ENCODE results near the gene MED27. TPM values are rescaled to one million over a fixed set of nuclear protein-coding genes. Genes with fewer than 3 reads are reported as not detected.
"Not testable (repeated sequence)": the region's sequence is repeated elsewhere in the genome, so short reads cannot be mapped to it uniquely, and the experiment has no call there.

Gene MED27
- total RNA-seq, 1 donor from 2014 or later: 31.3 TPM

DNA sequence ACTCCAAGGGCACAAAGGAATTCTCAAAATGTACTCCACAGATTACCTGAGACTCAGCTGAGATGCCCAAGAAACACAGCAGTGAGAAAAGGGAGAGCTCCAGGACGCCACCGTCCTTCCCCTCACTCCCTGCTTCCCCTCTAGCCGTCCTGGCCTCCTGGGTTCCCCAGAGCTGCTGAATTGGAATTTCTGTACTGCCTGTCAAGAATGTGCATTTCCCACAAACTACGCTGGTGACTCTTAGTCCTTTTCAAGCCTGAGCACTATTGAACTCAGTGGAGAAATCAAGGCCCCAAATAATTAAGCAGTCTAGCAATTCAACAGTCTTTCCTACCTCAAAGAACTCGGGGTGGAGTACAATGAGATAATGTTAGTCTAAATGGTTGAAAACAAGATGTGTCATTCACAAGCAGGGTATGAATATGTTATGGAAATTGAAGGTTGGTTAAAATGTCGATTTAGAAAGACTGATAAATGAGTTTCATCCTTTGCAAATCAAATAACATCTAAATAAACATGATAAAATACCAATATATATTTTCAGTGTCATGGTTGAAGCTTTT lies 153.2 kb downstream of the MED27 start:
- H3K27ac Mint-ChIP-seq (ENCODE audit: unreplicated experiment): no peak overlapping the region
- H3K4me3 Mint-ChIP-seq: no peak overlapping the region
- H3K27me3 Mint-ChIP-seq (ENCODE audit: low read depth): no peaks in the 10 kb centered on the region
- peaks cover 18% of the 10 kb centered on the region for H3K4me1 Mint-ChIP-seq
- H3K36me3 Mint-ChIP-seq (ENCODE audit: low read depth): no peaks in the 10 kb centered on the region
- DNase-seq (ENCODE audit: low read depth, low spot score): no peak
- no peaks in the 10 kb centered on the region for H3K9me3 Mint-ChIP-seq
- TF ChIP-seq, protein P1, sequence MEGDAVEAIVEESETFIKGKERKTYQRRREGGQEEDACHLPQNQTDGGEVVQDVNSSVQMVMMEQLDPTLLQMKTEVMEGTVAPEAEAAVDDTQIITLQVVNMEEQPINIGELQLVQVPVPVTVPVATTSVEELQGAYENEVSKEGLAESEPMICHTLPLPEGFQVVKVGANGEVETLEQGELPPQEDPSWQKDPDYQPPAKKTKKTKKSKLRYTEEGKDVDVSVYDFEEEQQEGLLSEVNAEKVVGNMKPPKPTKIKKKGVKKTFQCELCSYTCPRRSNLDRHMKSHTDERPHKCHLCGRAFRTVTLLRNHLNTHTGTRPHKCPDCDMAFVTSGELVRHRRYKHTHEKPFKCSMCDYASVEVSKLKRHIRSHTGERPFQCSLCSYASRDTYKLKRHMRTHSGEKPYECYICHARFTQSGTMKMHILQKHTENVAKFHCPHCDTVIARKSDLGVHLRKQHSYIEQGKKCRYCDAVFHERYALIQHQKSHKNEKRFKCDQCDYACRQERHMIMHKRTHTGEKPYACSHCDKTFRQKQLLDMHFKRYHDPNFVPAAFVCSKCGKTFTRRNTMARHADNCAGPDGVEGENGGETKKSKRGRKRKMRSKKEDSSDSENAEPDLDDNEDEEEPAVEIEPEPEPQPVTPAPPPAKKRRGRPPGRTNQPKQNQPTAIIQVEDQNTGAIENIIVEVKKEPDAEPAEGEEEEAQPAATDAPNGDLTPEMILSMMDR (conservative IDR thresholded peaks at IDR 0.05): no peak

DNA sequence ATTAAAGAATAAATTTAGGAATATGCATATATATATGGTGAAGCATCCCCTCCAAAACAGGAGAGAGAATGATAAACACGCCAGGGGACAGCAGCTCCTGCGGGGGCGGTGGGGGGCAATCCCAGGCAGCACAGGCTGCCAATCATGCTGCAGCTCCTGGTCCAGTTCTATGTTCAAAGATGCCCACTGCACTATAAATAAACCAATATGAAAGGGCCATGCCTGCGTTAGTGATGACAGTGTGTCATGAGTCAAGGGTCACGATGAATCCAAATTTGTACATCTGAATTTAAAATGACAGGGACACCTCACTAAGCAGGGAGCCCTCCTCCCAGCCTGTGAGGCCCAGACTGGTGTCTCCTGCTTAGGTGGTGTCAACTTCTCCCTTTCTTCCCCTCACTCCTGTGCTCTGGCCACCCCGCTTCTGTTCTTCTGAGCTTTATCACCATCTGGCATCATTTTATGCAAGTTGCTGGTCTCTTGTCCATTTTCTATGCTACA lies 153.9 kb downstream of the MED27 start:
- TF ChIP-seq, protein P1 (conservative IDR thresholded peaks at IDR 0.05): no peak
- H3K27ac Mint-ChIP-seq (ENCODE audit: unreplicated experiment): no peak overlapping the region
- H3K36me3 Mint-ChIP-seq (ENCODE audit: low read depth): no peaks in the 10 kb centered on the region
- H3K9me3 Mint-ChIP-seq: no peaks in the 10 kb centered on the region
- no peaks in the 10 kb centered on the region for H3K27me3 Mint-ChIP-seq (ENCODE audit: low read depth)
- H3K4me3 Mint-ChIP-seq: no peak overlapping the region
- DNase-seq (ENCODE audit: low read depth, low spot score): no peak
- H3K4me1 Mint-ChIP-seq: peaks cover 18% of the 10 kb centered on the region

DNA sequence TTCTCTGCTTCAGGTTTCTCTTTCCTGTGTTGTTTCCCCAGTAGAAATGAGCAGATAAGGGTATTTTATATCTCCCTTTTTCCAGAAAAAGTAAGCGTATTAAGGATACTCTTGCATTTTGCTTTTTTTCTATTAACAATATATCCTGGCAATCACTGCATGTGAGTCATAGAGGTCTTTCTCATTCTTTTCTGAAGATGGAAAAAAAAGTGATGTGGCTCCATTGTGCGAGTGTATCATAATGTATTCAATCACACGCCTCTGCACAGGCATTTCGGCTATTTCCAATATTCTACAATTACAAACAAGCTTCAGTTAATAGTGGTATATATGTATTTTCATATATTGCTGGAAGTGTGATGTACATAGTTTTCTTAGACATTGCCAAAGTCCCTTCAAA lies 155.9 kb downstream of the MED27 start:
- TF ChIP-seq, protein P1 (conservative IDR thresholded peaks at IDR 0.05): no peak
- Mint-ChIP-seq H3K27me3 (ENCODE audit: low read depth) (no peaks in the 10 kb centered on the region), H3K9me3 (no peaks in the 10 kb centered on the region), H3K4me1 (peaks cover 18% of the 10 kb centered on the region), H3K36me3 (ENCODE audit: low read depth) (peaks cover 3% of the 10 kb centered on the region), H3K4me3 (no peak overlapping the region), H3K27ac (ENCODE audit: unreplicated experiment) (no peak overlapping the region)
- no peak for DNase-seq (ENCODE audit: low read depth, low spot score)

DNA sequence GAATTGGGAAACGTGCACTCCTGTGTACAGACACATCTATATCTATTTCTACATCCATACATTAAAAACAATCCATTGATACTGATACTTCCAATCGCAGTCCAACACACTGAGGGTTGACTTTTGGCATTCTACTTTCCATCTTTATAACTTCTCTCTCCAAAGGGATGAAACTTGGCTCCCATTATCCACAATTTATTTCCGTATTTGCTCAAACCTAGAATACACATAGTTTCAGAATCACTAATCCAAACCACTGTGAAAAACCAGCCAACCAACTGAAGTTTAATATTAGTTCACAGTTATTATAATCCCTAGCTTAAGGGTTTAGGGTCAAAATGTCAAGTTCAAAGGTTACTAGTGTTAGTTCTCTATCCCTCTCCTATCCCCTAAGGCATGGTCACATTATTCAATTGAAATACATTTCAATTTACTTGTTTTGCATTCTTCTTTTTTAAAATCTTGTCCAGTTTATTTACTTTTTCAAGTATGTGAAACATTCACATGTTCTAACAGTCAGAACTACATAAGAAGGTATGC lies 156.5 kb downstream of the MED27 start:
- H3K4me3 Mint-ChIP-seq: no peak overlapping the region
- H3K27me3 Mint-ChIP-seq (ENCODE audit: low read depth): no peaks in the 10 kb centered on the region
- H3K4me1 Mint-ChIP-seq: peaks cover 18% of the 10 kb centered on the region
- H3K9me3 Mint-ChIP-seq: no peaks in the 10 kb centered on the region
- DNase-seq (ENCODE audit: low read depth, low spot score): no peak
- H3K27ac Mint-ChIP-seq (ENCODE audit: unreplicated experiment): no peak overlapping the region
- H3K36me3 Mint-ChIP-seq (ENCODE audit: low read depth): peaks cover 3% of the 10 kb centered on the region
- TF ChIP-seq, protein P1 (conservative IDR thresholded peaks at IDR 0.05): no peak

DNA sequence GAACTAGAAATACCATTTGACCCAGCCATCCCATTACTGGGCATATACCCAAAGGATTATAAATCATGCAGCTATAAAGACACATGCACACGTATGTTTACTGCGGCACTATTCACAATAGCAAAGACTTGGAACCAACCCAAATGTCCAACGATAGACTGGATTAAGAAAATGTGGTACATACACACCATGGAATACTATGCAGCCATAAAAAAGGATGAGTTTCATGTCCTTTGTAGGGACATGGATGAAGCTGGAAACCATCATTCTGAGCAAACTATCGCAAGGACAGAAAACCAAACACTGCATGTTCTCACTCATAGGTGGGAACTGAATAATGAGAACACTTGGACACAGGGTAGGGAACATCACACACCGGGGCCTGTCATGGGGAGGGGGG lies 158.0 kb downstream of the MED27 start:
- H3K27me3 Mint-ChIP-seq (ENCODE audit: low read depth); H3K9me3 Mint-ChIP-seq; H3K27ac Mint-ChIP-seq (ENCODE audit: unreplicated experiment); DNase-seq (ENCODE audit: low read depth, low spot score); H3K4me3 Mint-ChIP-seq; H3K4me1 Mint-ChIP-seq; H3K36me3 Mint-ChIP-seq (ENCODE audit: low read depth): not testable (repeated sequence)

DNA sequence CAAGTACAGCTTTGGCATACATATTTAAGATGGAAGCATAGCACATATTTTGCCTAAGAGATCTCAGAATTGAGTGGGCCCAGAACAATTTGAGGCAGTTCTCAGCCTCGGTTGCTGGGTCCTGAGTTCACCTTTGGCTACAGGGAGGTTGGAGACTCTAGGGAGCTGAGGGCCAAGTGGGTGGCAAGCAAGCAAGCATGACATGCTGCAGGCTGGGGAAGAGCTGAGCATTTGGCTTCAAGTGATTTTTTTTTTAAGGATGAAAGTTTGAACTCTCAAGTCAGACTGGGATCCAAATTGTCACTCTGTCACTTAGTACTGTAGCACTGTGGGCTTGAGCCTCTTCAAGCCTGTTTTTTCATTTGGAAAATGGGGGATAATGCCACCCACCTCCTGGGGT lies 160.5 kb downstream of the MED27 start:
- Mint-ChIP-seq H3K4me3 (no peak overlapping the region), H3K27ac (ENCODE audit: unreplicated experiment) (no peak overlapping the region), H3K4me1 (peaks cover 4% of the 10 kb centered on the region), H3K36me3 (ENCODE audit: low read depth) (peaks cover 3% of the 10 kb centered on the region), H3K27me3 (ENCODE audit: low read depth) (no peaks in the 10 kb centered on the region), H3K9me3 (no peaks in the 10 kb centered on the region)
- TF ChIP-seq, protein P1 (conservative IDR thresholded peaks at IDR 0.05): no peak
- DNase-seq (ENCODE audit: low read depth, low spot score): no peak

All from neural crest cell (in vitro differentiated cells).